K562 (cell line): ENCODE results near the gene IP6K3. TPM values are rescaled to one million over a fixed set of nuclear protein-coding genes. Genes with fewer than 3 reads are reported as not detected.

Experiments used
- ATAC-seq: fragments of 200-7000 bp; cut with Tn5 transposase; 3 replicates; pipeline ENCODE4 v1.9.1; 2020; ENCODE audit warnings: moderate library complexity
- BruUV-seq: library from RNA; stranded (reverse); fragments of 400-500 nt; replicated peaks from 2 replicates; lab custom pipeline; 2021; lab: Mats Ljungman, UMichigan
- CTCF ChIA-PET: fragments of 300-600 bp; formaldehyde crosslinking; extraction: SDS; loops from one replicate; lab custom pipeline; 2021; ENCODE audit warnings: low intra/inter-chr PET ratio; lab: Yijun Ruan, JAX
- POLR2A ChIA-PET: fragments of 300-600, 350-650 bp; sonication (Branson Sonifier 250); formaldehyde crosslinking; extraction: SDS; loops from one replicate; lab custom pipeline; 2021; ENCODE audit warnings: antibody characterized with exemption, inconsistent platforms; lab: Yijun Ruan, JAX
- DNase-seq, 4 experiments: peaks; one replicate each; pipeline versions ENCODE4 v3.0.0 to v3.0.0-alpha.2; 2011 to 2018; ENCODE audit warnings: low spot score in 3 of 4, mixed read lengths in 3 of 4; ENCODE audit errors: extremely low read depth in 1 of 4
- FAIRE-seq: peaks from 2 replicates; lab custom pipeline; 2011; peaks lifted over from hg19 to GRCh38; lab: Jason Lieb, UNC
- H2AFZ ChIP-seq: 2 replicates; pipeline ENCODE4 v1.6.0; 2011; ENCODE audit warnings: low read depth, low read length, control low read depth, inconsistent platforms
- H3K27ac ChIP-seq: fragments of 200-600 bp; 3 replicates; pipeline ENCODE4 v1.8.0; 2011; ENCODE audit warnings: low read depth, mild to moderate bottlenecking, control low read depth, inconsistent platforms, low read length, moderate library complexity, mixed read lengths; ENCODE audit errors: extremely low read depth
- H3K27me3 ChIP-seq, 2 experiments: fragments of 300-600 bp in 1 of 2; 2 replicates in 1 of 2; 3 replicates in 1 of 2; pipeline versions ENCODE4 v1.6.0 to v1.8.0; 2011; ENCODE audit warnings: inconsistent platforms in 2 of 2, low read length in 2 of 2, mild to moderate bottlenecking in 1 of 2, mixed read lengths in 1 of 2, moderate library complexity in 1 of 2; ENCODE audit not compliant: control insufficient read depth in 2 of 2, insufficient read depth in 2 of 2
- H3K36me3 ChIP-seq: fragments of 300-600 bp; 3 replicates; pipeline ENCODE4 v1.8.0; 2011; ENCODE audit warnings: mild to moderate bottlenecking, low read length, inconsistent platforms; ENCODE audit not compliant: control insufficient read depth, insufficient read depth
- H3K4me1 ChIP-seq, 2 experiments: fragments of 200-600 bp in 1 of 2; replicated peaks in 1 of 2; 2 replicates in 1 of 2; 3 replicates in 1 of 2; pipeline versions ENCODE4 v1.5.1 to v1.8.0; 2011; ENCODE audit warnings: inconsistent platforms in 2 of 2, low read length in 2 of 2, mild to moderate bottlenecking in 1 of 2, mixed read lengths in 1 of 2, moderate library complexity in 1 of 2; ENCODE audit not compliant: control insufficient read depth in 2 of 2, insufficient read depth in 2 of 2
- H3K4me2 ChIP-seq: 2 replicates; pipeline ENCODE4 v1.6.1; 2011; ENCODE audit warnings: low read length, control low read depth, inconsistent platforms, mixed read lengths; ENCODE audit not compliant: insufficient read depth
- H3K4me3 ChIP-seq: fragments of 200-600 bp; sonication (generic), shearing (Covaris generic); 2 replicates; pipeline ENCODE4 v1.5.1; 2016; ENCODE audit warnings: control low read depth, inconsistent platforms
- H3K79me2 ChIP-seq: fragments of 200-600 bp; 3 replicates; pipeline ENCODE4 v1.8.0; 2011; ENCODE audit warnings: low read length, inconsistent platforms; ENCODE audit not compliant: control insufficient read depth, insufficient read depth
- H3K9ac ChIP-seq, 2 experiments: 2 replicates each; pipeline versions ENCODE4 v1.6.0 to v1.6.1; 2011; ENCODE audit warnings: low read depth in 2 of 2, low read length in 2 of 2, control low read depth in 1 of 2, inconsistent platforms in 1 of 2, mild to moderate bottlenecking in 1 of 2, mixed read lengths in 1 of 2; ENCODE audit not compliant: insufficient read depth in 1 of 2
- H3K9me1 ChIP-seq: one replicate; pipeline ENCODE4 v1.6.0; 2011; ENCODE audit warnings: inconsistent platforms, mild to moderate bottlenecking, low read length, moderate library complexity; ENCODE audit not compliant: control insufficient read depth, insufficient read depth
- H3K9me3 ChIP-seq: replicated peaks from 2 replicates; pipeline ENCODE4 v1.5.1; 2011; ENCODE audit warnings: low read depth, low read length, inconsistent platforms; ENCODE audit not compliant: control insufficient read depth, insufficient read depth
- H4K20me1 ChIP-seq: replicated peaks from 2 replicates; pipeline ENCODE4 v1.6.1; 2011; ENCODE audit warnings: low read length, inconsistent platforms, mixed read lengths; ENCODE audit not compliant: control insufficient read depth, insufficient read depth
- DMBX1 ChIP-seq: fragments of 250-450 bp; sonication (Bioruptor Pico); IDR thresholded peaks from 2 replicates; pipeline ENCODE4 v1.8.0; 2022; ENCODE audit warnings: inconsistent platforms, mild to moderate bottlenecking, moderate library complexity, borderline replicate concordance
- GATAD2B ChIP-seq: fragments of 450-650 bp; IDR thresholded peaks from 2 replicates; pipeline ENCODE4 v1.6.1; 2017; ENCODE audit warnings: mild to moderate bottlenecking, borderline replicate concordance
- POLR2A ChIP-seq: fragments of 450-650 bp; conservative IDR thresholded peaks from 2 replicates; pipeline ENCODE4 v1.6.1; 2016
- SIN3A ChIP-seq, 2 experiments: fragments of 150-350 bp in 1 of 2; IDR thresholded peaks; 2 replicates each; pipeline ENCODE4 v1.6.1; 2011 to 2016; ENCODE audit warnings: borderline replicate concordance in 2 of 2, low read depth in 2 of 2, low read length in 2 of 2, mild to moderate bottlenecking in 2 of 2, moderate library complexity in 2 of 2; ENCODE audit not compliant: control insufficient read depth in 1 of 2
- TSC22D4 ChIP-seq: fragments of 450-650 bp; IDR thresholded peaks from 2 replicates; pipeline ENCODE4 v1.6.1; 2016; ENCODE audit warnings: missing genetic modification characterization, missing biosample characterization, control low read depth
- ZNF830 ChIP-seq: fragments of 250-450 bp; sonication (Bioruptor Pico); IDR thresholded peaks from 2 replicates; pipeline ENCODE4 v1.5.0; 2021; ENCODE audit warnings: mild to moderate bottlenecking
- whole genome bisulfite sequencing: fragments of 100-300 bp; shearing (Covaris generic); methylation state at CpG from one replicate; pipeline ENCODE4 v1.1.6; 2016; ENCODE audit warnings: low coverage, mixed read lengths; ENCODE audit not compliant: insufficient coverage; ENCODE audit errors: missing lambda C conversion rate; 5-methylcytosine and 5-hydroxymethylcytosine counted together
- in situ Hi-C: fragments of 300-500 bp; cut with MboI; formaldehyde crosslinking; loops from 4 replicates; pipeline ENCODE4 v1.15.0; 2018; ENCODE audit warnings: inconsistent platforms, mixed read lengths
- intact Hi-C: fragments of 100-400 bp; cut with micrococcal nuclease; formaldehyde crosslinking; loops from 2 replicates; pipeline ENCODE4 v1.14.2; 2022
- polyA plus RNA-seq, 8 experiments: library from polyadenylated mRNA; depleted of rRNA in 4 of 8; stranded (reverse) in 5 of 8; unstranded in 3 of 8; fragments of >200 nt; fragmentation: Nextera tagmentation in 2 of 8; fragmentation: Illumina TruSeq in 1 of 8; extraction: Ambion mirVana in 2 of 8; extraction: Trizol in 1 of 8; gene quantifications; 2 replicates each; pipeline versions ENCODE4 v1.2.1 to v1.2.3, GENCODE V29; 2011 to 2014; ENCODE audit warnings: inconsistent platforms in 1 of 8, missing spikeins in 1 of 8
- total RNA-seq, 7 experiments: library from RNA; depleted of rRNA in 6 of 7; stranded (reverse); fragments of >200 nt in 6 of 7; fragmentation: Illumina TruSeq in 2 of 7; extraction: Trizol in 2 of 7; gene quantifications; 2 replicates each; pipeline versions ENCODE4 v1.2.1 to v1.2.3, GENCODE V29; 2011 to 2021; ENCODE audit warnings: low replicate concordance in 1 of 7
- TF ChIP-seq, protein P1 (sequence below), 2 experiments: IDR thresholded peaks; 2 replicates each; pipeline ENCODE4 v1.6.1; 2012; ENCODE audit warnings: improper control_type of control experiment in 2 of 2, low read depth in 2 of 2, low read length in 2 of 2, borderline replicate concordance in 1 of 2
- TF ChIP-seq, protein P2 (sequence below): fragments of 250-450 bp; sonication (Bioruptor Pico); IDR thresholded peaks from 2 replicates; pipeline ENCODE4 v1.5.0; 2021; ENCODE audit warnings: mild to moderate bottlenecking, borderline replicate concordance
- TF ChIP-seq, protein P3 (sequence below): fragments of 250-450 bp; sonication (Bioruptor Pico); IDR thresholded peaks from 2 replicates; pipeline ENCODE4 v1.6.1; 2021; ENCODE audit warnings: mild to moderate bottlenecking

Gene IP6K3
- total and polyA plus RNA-seq, 9 of the 15 experiments (the other 6 are each of a cell fraction or from before 2014, with no cell fraction given): not detected

DNA sequence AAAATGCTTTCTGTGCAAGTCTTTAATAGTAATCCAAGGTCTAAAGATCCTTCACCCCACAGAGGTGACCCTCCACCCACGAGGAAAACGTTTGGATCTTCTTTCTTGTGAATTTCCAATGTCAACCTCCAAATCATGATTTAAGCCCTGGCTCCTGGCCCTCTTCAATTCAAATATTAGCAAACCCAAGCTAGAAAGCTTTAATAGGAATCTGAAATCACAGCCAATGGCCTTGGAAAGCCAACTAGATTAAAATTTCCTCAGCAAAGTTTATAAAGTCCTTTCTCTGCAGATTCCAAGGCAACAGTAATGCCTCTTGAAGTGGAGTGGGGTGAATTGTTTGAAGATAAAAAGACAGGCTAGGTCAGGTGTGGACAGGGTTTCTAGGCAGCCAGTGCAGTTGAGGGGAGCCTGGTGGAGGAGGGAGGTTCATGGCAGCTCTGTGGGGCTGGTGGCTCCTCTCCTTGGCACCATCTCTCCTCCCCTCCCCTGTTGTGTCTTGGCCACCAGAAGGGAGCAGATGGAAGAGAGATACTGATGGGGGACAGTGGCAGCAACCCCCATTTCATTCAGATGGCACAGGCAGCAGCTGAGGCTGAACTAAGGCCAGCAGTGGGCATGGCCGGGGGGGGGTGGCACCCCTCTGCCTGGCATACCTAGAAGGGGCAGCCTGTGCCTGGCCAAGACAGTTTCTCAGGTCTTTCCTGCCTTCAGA, 23.2 kb downstream of the IP6K3 start (continued):
- TF ChIP-seq, protein P1, sequence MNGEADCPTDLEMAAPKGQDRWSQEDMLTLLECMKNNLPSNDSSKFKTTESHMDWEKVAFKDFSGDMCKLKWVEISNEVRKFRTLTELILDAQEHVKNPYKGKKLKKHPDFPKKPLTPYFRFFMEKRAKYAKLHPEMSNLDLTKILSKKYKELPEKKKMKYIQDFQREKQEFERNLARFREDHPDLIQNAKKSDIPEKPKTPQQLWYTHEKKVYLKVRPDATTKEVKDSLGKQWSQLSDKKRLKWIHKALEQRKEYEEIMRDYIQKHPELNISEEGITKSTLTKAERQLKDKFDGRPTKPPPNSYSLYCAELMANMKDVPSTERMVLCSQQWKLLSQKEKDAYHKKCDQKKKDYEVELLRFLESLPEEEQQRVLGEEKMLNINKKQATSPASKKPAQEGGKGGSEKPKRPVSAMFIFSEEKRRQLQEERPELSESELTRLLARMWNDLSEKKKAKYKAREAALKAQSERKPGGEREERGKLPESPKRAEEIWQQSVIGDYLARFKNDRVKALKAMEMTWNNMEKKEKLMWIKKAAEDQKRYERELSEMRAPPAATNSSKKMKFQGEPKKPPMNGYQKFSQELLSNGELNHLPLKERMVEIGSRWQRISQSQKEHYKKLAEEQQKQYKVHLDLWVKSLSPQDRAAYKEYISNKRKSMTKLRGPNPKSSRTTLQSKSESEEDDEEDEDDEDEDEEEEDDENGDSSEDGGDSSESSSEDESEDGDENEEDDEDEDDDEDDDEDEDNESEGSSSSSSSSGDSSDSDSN (IDR thresholded peaks at IDR 0.05; ENCODE audit: borderline replicate concordance in 1 of 2, low read depth in 2 of 2, low read length in 2 of 2): no peak

DNA sequence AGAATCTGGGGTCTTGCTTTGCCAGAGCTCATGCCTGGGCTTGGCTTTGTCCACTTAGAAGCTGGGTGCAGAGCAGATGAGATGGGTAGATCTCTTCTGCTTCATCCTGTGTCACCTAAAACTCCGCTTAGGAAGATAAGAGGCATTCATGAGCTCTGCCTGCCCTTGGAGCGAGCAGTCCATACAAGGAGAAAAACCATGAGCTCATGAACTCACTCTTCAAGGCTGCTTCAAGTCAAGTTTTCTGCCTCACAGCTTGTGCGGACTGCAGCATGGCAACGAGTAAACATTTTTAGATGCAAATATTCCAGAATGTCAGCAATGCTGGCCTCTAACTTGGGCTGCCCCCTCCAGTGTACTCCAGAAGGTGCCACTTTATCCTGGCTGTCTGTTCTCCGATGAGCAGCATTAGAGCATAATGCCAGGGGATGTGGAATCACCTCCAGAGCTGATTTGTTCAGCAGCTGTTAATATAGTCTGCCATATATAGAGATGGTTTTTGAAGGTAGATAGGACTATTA, 24.5 kb downstream of the IP6K3 start:
- Histone ChIP-seq H3K79me2 (no peaks in the 10 kb centered on the region), H3K27me3 (peaks cover 57 to 83% of the 10 kb centered on the region in 2 experiments), H3K9ac (no peak overlapping the region), H4K20me1 (0 out of 2 replicates have a peak, but pooled peaks cover 4% of the 10 kb centered on the region), H3K4me2 (no peak overlapping the region), H3K27ac (no peak overlapping the region), H3K36me3 (no peaks in the 10 kb centered on the region), H3K9me1 (no peaks in the 10 kb centered on the region), H2AFZ (no peak overlapping the region), H3K9me3 (no peaks in the 10 kb centered on the region), H3K4me3 (no peak overlapping the region), H3K4me1 (no peaks in the 10 kb centered on the region)
- POLR2A ChIA-PET: interaction anchor here (0.6 to 3.5 kb wide), 6 partner anchors 11 to 696 kb away, joined by 3 to 14 read pairs (median 4); partner anchors contain the start of gene UQCC2
- 0% methylated on average over 5 of the region's 5 CpGs for WGBS
- DNase-seq: no peak
- TF ChIP-seq DMBX1 (CRISPR knock-in tag) (no peak), SIN3A (IDR thresholded peaks at IDR 0.05; ENCODE audit: borderline replicate concordance in 2 of 2, control insufficient read depth in 1 of 2, low read depth in 2 of 2, low read length in 2 of 2) (no peak), GATAD2B (no peak), POLR2A (no peak), ZNF830 (CRISPR knock-in tag) (no peak), TSC22D4 (tag) (no peak)
- TF ChIP-seq, protein P2, sequence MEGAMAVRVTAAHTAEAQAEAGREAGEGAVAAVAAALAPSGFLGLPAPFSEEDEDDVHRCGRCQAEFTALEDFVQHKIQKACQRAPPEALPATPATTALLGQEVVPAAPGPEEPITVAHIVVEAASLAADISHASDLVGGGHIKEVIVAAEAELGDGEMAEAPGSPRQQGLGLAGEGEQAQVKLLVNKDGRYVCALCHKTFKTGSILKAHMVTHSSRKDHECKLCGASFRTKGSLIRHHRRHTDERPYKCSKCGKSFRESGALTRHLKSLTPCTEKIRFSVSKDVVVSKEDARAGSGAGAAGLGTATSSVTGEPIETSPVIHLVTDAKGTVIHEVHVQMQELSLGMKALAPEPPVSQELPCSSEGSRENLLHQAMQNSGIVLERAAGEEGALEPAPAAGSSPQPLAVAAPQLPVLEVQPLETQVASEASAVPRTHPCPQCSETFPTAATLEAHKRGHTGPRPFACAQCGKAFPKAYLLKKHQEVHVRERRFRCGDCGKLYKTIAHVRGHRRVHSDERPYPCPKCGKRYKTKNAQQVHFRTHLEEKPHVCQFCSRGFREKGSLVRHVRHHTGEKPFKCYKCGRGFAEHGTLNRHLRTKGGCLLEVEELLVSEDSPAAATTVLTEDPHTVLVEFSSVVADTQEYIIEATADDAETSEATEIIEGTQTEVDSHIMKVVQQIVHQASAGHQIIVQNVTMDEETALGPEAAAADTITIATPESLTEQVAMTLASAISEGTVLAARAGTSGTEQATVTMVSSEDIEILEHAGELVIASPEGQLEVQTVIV (CRISPR knock-in tag): no peak
- TF ChIP-seq, protein P3, sequence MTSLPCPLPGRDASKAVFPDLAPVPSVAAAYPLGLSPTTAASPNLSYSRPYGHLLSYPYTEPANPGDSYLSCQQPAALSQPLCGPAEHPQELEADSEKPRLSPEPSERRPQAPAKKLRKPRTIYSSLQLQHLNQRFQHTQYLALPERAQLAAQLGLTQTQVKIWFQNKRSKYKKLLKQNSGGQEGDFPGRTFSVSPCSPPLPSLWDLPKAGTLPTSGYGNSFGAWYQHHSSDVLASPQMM (CRISPR knock-in tag): no peak
- no TSS peak for BruUV-seq
- CTCF ChIA-PET: no interaction called here
- ATAC-seq: no peak
- FAIRE-seq: no peak
- intact Hi-C loops: no loop called here
- in situ Hi-C loops: no loop called here
